Activated CD8-positive, alpha-beta memory T cell treated with anti-CD3 and anti-CD28 coated beads for 4 hours (primary cell): ENCODE results near the gene CC2D2B.
A peak's percentile ranks its signal among the peaks of the same experiment; 100 is the strongest.
"Not testable (repeated sequence)": the region's sequence is repeated elsewhere in the genome, so short reads cannot be mapped to it uniquely, and the experiment has no call there.

Source experiments
- DNase-seq, 2 donors: peaks; one replicate each; pipeline ENCODE4 v3.0.0-alpha.2; 2020; ENCODE audit warnings: low read depth in 2 of 2

The CC2D2B gene, protein sequence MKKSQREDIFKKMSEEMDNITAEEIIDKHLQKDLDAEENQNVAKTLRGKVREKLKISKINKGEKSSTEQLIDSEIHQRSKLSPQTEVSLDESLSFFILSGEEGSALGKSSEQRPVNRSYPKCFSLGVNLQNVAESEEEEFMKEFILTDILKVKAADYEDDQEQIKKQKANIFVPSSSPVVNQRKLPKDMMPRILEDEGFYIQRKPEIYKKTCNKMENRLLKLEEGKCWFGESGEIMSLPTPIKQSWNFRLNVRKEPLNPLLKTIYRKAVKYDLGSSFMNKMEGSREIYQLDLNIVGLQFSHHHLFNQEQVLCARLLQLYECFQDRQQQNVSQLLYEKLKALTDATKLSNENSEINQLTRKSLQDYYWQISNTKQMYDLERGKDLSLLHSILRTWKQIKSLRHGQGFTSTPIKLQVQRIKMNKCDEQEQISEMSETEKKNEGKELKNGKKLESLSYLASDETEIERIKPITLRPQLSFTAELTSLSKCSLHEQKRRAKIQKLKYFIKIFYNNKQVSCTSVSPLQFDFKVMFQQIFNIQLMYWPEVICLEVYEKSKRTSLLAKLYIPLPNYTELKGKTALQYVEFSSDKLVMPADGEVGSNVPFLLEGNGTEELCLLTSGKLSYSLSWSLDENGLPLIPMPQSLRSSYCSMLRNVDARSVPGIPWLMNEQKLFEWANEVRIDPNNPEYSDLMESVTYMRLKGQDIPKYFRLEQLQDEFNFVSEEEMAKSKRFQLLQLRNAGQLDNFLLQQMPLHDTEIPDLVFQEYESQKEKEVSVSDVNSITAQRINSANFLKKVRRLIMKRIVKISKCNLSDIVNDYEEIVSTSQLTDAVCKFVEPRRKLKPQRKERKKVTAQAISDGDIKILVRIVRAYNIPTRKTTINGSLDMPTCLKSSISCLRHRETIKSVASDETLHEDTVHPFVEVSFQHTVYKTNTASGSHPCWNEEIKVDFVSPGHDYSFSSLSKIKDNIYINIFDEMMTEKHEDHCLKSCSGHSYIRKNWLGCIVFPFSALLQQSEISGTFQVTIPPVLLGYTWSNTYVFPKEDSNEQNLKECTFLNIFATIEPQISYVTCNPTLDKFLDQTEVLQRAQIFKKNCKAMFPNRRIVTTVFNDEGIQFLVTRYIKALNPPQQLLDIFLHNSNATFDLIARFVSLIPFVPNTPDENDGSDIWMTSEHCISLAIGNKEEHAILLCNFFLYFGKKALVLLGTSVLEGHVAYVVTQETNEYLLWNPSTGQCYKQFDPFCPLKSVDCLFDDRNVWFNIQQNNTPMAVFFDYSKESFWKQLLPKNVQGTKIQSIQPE (N-terminal part only)

DNA sequence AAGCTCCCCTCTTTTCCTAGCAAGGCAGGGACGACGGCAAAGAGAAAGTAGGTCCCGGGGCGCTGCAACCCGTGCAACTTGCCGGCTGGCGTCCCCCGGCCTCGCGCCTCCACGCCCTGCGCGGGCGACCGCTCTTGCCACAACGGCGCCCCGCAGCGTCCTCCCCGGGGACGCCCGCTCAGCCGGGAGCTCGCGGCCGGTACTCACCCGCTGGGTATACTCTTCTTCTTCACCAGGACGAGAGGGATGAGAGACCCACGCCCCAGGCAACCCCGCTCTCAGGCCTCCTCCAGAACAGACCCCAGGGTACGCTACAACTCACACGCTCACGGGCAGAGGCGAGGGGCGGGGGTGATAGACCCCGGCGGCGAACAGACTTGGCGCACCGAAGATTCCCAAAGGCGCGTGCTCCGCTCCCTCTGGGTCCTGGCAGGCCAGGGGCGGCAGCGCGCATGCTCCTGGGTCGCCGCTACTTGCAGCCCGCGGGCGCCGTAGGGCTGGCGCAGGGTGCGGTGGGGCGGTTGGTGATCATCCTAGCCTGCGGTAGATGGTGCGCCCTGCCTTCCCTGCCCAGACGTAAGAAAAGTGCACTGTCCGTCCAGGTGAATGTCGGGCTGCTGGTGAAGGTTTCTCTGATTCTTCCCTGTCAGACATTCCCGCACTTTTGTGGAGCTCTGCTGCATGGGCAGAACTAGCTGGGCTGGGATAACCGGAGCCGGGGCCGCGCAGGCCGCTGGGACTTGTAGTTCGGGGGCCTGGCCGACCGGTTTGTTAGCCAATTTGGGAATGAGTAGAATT lies at the start of gene CC2D2B:
Gene CC2D2B, plus strand, starts transcription at position 520 of the 798 bp plus-strand sequence. CDS start 3,349 bp downstream, outside the sequence.
- peak; percentile 32 to 38 for DNase-seq

DNA sequence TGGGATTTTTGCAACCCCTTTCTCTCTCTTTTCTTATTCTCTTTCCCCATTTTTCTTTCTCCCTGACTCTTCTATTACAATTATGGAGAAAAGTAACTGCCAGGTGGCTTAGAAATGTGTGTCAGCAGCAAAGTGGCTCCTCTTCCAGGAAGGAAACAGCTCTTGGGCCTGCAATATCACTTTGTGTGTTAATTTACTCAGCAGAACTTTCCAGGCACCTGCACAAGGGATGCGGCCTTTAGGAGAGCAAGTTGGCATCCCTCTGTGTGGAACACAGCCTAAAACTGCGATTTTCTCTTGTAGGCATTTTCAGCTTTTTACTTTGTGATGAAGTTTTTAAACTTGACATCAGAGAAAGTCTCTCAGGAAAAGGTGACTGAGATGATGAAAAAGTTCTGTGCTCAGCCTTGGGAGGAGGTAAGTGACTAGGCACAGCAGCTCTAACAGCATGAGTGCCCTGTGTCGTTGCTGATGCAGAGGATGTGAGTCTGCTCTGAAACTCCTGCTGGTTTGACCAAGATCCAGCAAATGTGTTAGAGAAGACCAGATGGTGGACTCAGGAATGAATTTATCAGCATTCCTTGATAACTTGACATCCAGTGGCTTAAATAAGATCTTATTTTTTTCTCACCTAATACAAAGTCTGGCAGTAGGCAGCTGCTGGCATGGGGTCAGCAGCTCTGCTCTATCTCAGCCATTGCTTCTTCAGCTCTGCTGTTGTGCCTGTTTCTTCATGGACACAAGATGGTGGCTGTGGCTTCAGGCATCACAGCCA lies 47.4 kb upstream of the CC2D2B start:
- no peak for DNase-seq

DNA sequence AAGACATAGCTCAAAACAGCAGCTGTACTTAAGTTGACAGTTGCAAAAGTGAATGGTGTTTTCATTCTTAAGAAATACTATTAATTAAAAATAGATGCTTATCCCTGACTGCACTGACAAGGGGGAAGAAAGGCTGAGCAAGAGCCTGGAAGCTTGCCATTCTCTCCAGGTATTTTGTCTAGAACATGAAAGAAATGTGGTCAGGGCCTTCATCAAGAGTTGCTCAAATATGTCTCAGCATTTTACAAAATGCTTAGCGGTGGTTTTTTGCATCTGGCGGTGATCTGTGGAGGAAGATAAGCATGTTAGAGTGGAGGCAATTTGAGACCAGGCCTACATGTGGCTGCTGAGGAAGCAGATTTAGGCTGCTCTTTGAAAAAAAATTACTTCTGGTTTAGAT lies 46.4 kb upstream of the CC2D2B start:
- no peak for DNase-seq

DNA sequence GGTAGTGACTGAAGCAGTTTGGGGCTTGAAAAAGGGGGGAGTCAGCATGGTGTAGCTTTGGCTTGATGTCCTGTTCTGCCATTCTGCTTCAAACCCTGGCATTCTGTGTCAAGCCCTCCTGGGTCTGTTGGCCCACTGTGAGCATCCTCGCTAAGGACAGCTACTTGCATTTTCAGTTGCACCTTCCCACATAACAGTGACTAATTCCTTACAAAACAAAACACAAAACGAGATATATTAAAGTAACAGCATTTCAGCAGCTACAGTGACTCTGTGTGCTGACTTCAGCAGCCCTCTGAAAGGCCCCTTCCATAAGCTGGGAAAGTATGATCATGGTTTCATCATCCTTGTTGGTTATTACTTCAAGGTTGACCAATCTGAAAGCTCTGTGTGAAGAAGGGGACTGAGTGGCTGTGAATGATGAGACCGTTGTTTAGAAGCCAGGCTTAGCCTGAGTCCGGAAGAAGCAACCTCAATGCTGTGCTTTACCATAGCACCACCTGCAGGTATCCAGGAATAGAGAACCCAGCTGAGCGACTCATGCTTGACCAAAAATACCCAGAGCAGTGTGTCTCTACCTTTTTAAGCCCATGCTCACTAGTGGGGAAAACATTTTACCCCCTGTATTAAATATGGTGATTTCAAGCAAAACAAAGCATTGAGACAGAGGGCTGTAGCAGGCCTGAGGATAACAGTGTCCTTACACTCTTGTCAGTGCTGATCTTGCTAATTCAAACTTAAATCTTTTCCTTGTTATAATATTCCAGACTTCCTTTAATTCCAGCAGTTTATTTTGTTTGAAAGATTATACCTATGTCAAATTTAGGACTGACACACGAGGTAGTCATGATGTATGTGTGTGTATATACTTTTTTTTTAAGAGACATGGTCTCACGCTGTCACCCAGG lies 42.6 kb upstream of the CC2D2B start:
- DNase-seq: peak in 1 of 2 donors; percentile 2

DNA sequence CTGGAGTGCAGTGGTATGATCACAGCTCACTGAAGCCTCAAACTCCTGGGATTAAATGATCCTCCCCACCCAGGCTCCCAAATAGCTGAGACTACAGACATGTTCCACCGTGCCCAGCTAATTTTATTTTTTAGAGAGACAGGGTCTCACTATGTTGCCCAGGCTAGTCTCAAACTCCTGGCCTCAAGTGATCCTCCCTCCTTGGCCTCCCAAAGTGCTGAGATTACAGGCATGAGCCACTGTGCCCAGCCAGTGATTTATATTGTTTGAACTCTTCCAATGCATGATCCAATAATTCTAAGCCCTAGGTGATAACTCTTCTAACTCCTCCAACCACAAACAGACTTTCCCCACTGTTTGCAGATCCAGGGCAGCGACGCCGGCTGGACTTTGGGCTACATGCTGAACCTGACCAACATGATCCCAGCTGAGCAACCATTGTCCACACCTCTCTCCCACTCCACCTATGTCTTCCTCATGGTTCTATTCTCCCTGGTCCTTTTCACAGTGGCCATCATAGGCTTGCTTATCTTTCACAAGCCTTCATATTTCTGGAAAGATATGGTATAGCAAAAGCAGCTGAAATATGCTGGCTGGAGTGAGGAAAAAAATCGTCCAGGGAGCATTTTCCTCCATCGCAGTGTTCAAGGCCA lies 41.8 kb upstream of the CC2D2B start:
- no peak for DNase-seq

DNA sequence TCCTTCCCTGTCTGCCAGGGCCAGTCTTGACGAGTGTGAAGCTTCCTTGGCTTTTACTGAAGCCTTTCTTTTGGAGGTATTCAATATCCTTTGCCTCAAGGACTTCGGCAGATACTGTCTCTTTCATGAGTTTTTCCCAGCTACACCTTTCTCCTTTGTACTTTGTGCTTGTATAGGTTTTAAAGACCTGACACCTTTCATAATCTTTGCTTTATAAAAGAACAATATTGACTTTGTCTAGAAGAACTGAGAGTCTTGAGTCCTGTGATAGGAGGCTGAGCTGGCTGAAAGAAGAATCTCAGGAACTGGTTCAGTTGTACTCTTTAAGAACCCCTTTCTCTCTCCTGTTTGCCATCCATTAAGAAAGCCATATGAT lies 41.3 kb upstream of the CC2D2B start:
- no peak for DNase-seq

DNA sequence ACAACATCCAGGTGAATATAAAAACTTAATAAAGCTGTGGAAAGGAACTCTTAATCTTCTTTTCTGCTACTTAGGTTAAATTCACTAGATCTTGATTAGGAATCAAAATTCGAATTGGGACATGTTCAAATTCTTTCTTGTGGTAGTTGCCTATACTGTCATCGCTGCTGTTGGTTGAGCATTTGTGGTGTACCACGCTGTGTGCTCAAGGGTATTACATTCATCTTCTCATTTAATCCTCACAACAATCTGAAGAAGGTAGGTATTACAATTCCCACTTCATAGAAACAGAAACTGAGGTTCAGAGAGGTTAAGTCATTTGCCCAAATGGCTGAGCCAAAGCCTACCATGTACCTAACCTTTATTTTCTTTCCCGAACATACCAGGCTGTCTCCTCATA lies 39.9 kb upstream of the CC2D2B start:
- DNase-seq: no peak

DNA sequence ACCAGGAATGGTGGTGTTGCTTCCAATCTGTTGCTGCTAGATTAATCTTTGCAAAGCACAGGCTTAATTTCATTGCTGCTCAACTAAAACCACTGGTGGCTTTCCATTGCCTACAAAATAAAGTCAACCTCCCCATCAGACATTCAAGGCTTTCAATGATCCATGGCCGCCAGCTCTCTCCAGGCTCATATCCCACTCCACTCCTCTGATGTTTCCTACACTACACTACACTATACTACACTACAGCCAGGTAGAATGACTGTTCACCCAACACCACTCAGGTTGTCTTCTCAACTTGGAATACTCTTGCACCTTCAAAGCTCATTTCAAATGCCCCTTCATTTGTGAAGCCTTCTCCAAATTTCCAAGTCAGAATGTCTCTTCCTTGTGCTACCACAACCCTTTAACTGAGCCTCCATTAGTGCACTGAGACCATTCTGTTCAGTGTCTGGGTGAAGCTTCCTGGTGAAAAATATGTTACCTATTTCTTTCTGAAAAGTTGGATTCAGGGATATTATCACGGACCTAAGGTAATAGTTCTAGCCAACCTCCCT lies 35.5 kb upstream of the CC2D2B start:
- DNase-seq: no peak

DNA sequence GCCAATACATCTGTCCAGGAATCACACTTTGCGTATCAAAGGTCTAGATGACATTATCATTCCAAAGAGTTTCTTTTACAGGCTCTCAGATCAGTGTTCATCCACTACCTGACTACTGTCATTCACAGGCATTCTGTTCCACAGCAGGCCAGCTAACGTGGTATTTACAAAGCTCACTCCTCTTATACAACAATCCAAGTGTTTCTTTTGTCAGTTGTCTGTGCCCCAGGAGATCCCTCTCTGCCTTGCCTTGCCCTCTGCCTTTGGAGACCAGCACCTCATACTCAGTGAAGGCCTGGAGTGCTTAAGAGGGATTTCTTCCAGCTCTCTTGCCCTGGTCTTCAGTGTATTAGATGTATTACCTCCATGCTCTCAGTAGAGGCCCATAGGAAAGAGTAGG lies 34.6 kb upstream of the CC2D2B start:
- no peak for DNase-seq

DNA sequence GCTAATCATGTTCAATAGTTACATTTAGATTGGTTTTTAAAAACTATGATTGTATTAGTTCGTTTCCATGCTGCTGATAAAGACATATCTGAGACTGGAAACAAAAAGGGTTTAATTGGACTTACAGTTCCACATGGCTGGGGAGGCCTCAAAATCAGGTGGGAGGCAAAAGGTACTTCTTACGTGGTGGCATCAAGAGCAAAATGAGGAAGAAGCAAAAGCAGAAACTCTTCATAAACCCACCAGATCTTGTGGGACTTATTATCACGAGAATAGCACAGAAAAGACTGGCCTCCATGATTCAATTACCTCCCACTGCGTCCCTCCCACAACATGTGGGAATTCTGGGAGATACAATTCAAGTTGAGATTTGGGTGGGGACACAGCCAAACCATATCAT lies 34.1 kb upstream of the CC2D2B start:
- no peak for DNase-seq

DNA sequence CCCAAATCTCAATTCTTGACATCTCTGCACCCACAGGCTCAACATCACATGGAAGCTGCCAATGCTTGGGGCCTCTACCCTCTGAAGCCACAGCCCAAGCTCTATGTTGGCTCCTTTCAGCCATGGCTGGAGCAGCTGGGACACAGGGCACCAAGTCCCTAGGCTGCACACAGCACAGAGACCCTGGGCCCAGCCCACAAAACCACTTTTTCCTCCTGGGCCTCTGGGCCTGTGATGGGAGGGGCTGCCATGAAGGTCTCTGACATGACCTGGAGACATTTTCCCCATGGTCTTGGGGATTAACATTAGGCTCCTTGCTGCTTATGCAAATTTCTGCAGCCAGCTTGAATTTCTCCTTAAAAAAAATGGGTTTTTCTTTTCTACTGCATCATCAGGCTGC lies 33.0 kb upstream of the CC2D2B start:
- not testable (repeated sequence) for DNase-seq

DNA sequence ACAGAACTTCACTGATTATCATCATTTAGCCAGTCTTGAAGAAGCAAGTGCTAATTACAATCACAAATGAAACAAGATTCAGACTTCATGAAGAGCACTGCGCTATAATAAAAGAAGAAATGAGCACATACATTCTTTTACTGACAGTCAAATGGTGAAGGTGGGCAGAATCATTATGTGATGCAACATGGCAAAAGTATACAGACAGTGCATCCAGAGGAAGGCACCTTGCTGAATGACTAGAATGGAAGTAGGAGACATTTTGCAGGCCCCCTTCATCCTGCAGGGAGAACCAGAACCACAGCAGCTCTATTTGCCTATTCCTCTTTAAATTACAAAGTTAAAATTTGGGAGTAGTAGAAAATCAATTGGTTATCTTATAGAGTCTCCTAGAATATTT lies 31.0 kb upstream of the CC2D2B start:
- no peak for DNase-seq

DNA sequence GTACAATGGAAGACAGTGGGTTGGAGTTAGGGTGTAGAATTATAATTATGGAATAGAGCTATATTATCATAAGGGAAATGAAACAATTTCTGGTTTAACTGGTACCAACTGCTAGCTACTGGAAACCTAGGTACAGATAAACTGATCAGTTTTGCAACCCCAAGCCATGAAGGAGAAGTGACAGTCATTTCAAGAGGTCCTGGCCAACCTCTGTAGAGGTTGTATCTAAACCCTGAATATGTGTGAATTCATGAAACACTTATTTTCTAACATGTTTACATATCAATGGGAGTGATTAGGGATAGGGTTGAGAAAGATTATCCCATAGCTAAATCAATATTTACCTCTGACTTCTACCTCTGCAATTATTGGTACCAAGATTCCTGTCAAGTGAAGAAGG lies 29.9 kb upstream of the CC2D2B start:
- no peak for DNase-seq

DNA sequence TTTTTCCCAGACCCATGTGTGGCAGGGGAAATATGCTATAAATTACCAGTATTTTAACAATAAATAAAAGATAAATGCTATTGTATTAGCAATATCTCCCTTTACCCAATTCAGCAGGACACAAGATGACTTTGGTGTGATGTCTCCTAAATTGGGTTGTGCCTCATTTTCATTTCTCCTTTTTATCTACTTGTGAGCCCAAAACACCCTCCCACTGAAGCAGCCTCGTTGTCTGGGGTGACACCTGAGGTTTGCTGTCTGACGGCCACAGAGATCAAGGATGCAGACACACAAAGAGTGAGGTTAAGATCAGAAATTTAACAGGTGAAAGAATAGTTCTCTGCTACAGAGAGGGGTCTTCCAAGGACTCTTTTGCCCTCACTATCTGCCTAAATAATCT lies 27.1 kb upstream of the CC2D2B start:
- DNase-seq: no peak

DNA sequence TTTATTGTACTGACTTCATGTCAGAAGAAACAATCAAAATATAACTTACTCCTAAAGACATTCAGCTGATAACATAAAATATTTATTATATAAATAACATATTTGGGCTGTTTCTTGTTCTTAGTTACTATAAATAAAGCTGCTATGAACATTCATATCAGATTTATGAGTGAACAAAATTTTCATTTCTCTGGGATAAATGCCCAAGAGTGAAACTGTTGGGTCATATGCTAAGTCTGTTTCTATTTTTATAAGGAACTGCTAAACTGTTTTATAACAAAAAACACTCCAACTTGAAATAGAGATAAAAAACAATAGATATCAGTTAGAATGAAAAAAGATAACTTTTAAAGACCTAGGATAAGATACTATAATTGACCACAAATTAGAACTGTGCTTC lies 26.5 kb upstream of the CC2D2B start:
- DNase-seq: no peak

DNA sequence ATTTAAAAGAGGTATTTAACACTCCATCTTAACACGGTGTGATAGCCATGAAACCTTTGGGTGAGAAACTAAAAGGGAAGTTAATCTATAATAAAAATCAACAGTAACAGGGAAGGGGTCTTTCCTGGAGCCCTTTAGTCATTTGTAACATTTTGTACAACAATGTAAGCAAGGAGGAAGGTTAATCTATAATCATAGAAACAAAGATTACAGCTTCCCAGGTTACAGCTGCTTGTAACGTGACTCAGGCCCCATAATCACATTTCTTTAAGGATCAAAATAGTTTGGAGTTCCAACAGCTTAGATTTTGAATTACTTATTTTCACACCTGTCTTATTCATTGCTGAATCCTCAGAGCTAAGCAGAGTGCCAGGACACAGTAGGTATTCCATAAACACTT lies 17.9 kb upstream of the CC2D2B start:
- no peak for DNase-seq

DNA sequence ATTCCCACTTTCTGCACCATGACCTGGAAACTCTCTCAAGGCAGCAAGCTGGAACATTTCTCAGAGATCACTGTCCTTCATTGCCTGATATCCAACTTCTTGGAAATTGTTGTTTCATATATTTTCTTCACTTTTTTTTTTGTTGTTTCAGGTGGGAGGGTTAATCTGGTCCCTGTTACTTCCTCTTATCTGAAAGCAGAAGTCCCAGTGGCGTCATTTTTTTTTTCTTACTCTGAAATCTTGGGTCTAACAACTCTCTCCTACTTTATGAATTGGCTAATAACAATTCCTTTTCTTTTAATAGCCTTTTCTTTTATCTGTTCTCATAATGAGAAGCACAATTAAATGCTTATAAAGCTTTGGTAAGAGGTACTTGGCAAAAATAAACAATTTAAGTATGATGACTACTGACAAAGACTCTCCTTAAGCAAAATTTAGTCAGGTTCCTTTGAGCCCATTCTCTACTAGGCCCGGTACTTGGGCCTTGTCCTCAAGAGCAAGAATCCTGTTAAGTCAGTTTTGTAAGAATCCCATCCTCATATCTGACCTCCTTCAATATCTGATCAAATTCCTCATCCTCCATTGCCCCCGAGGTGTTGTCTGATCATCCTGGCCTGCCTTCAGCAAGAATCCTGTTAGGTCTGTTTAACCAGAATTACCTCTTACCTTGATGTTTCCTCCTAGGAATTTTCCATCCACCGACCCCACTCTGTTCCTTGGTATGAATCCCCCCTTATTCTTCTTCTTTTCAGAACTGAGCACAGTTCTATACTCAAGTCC lies 11.5 kb upstream of the CC2D2B start:
- DNase-seq: no peak
